Stimulated activated CD4-positive, alpha-beta T cell treated with anti-CD3 and anti-CD28 coated beads, Interleukin-1b, Interleukin-23, amount 100 ng/mL, for 24 hours (primary cell): ENCODE data around the gene PIP5K1B.
"Not testable (repeated sequence)": the region's sequence is repeated elsewhere in the genome, so short reads cannot be mapped to it uniquely, and the experiment has no call there.

Source experiments
- DNase-seq, 4 experiments: peaks; one replicate each; pipeline ENCODE4 v3.0.0-alpha.2; 2020; ENCODE audit warnings: low read depth in 4 of 4, low spot score in 1 of 4

The PIP5K1B gene

DNA sequence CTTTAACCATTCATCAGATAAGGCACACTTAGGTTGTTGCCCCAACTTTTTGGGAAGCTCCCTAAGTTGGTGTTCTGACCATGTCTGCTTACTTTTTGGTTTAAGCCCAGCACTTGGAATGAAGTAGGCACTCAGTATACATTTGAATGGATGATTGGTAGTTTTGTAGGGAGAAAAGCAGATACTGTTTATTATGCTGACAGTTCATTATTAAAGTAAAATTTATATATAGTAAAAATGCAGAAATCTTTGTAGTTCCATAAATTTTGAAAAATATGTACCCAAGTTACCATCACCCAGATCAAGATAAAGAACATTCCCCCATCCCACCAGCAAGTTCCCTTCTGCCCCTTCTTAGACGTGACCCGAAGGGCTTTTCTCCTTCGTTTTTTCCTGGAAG is 273.5 kb downstream of the PIP5K1B start:
- no peak for DNase-seq

DNA sequence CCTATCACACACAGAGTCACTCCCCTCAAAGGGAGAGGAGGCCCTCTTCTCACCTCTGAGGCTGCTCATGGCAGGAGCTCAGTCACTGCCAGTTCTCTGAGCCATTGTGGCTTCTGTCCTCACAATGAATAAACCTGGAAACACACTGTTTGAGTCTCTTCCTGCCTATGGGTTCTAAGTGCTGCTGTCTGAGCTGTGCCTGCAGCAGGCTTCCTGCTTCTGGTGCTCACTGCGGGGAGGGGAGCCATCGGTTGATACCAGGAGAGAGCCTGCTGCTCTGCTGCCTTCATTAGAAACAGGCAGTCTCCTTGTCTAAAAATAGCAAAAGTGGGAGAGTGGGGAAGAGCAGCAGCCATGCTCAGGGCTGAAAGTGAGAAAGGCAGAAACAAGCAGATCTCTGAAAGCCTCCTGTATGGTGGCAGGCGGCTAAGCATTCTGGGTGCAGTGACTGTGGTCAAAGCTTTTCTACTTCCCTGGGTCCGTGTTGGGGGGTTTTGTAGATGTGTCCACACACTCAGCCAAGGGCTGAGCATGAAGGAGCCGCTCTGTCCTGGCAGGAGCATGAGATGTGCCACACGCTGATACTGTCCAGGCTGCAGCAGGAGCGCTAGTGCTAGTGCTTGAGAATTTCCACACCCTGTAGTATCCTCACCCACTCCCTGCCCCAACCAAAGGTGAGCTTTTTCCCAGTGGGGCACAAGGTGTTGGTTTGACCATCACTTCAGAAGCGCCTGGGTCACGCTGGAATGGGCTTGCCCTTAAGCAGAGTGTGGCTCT is 274.7 kb downstream of the PIP5K1B start:
- no peak for DNase-seq

DNA sequence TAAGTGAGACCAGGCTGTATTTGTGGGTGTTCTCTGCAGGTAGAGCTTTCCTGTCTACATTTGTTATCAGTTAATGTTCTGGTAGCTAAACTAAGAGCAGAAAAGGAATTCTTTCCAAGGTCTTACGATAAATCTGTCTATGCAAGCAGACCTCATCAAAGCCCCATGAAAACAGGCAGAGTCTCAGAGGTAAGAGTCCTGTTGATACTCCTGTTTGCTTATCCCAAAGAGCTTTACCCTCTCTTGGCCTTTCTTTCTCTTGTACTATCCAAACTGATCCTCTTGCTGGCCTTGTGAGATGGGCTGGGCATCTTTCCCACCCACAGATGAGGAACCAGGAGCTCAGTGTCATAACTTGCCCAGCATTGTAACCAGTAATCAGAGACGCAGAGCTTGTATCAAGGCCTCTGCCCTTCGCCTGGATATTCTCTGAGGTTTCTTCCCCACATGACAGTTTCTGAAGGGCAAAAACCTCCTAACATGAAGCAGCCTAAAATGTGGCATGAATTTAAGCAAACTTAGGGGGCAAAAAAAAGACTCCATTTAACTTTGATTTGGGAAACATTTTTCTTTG is 275.4 kb downstream of the PIP5K1B start:
- DNase-seq: no peak

DNA sequence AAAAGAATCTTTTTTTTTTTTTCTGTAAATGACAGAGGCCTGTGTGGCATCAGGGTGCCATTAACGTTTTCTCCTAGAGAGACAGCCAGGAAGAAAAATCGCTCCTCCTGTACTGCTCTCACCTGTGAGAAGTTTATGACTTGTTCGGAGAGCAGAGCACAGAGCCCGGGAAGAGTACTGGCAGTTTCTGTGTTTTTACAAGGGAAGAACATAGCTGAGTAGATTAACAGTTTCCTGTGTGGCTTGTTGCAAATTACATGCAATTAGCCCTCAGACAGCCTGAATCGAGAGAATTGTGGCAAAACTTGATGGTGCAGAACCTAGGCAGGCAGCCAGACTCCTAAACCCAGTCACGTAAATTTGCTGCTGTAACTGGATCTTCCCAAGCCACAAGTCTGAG is 276.7 kb downstream of the PIP5K1B start:
- no peak for DNase-seq

DNA sequence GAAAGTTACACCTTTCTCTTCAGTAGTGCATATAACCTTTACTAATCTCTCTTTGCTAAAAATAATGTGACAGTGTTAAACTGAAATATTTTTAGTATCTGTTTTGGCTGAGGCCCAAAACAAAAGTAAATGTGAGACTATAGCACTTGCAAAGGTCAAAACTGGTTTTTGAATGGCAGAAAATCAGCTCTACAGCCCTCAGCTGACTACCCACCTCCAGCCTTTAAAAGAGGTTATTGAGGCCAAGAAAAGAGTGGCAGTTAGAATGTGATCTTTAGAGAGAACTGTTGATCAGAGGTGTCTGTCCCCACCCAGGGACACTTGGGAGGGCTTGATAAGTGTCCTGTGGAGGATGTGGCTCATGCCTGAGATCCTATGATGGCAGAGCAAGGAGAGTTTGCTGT is 278.0 kb downstream of the PIP5K1B start:
- no peak for DNase-seq

DNA sequence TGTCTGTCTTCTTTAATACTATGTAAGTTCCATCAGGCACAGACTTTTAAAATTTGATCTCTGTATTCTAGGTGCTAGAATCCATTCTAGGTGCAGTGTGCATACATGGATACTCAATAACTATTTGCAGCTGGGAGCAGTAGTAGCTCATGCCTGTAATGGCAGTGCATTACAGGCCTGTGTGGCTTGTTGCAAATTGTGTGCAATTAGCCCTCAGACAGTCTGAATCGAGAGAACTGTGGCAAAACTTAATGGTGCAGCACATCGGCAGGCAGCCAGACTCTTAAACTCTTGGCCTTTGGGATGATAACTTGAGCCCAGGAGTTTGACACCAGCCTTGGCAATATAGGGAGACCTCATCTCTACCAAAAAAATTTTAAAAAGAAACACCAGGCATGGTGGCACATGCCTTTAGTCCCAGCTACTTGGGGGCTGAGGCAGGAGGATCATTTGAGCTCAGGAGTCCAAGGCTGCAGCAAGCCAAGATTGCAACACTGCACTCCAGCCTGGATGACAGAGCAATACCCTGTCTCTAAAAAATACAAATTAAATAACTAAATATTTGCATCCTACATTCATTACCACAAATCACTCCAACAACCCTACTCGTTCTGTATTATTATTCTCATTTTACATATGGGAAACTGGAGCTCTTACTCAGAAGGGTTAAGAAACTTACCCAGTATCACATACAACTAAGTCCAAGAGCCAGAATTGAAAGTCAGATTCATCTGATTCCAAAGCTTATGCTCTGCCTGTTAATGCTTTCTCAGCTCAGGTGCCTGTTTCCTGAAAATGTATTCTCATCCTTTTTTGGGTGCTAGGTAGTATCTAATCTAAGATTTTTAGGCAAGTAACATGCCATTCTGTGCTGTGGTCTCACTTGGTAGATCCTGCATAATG is 278.7 kb downstream of the PIP5K1B start:
- no peak for DNase-seq

DNA sequence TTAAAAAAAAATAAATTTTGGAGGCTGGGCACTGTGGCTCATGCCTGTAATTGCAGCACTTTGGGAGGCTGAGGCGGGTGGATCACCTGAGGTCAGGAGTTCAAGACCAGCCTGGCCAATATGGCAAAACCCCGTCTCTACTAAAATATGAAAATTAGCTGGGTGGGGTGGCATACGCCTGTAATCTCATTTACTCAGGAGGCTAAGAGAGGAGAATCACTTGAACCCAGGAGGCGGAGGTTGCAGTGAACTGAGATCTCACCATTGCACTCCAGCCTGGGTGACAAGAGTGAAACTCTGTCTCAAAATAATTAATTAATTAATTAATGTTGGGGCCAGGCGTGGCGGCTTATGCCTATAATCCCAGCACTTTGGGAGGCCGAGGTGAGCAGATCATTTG is 281.9 kb downstream of the PIP5K1B start:
- not testable (repeated sequence) for DNase-seq

DNA sequence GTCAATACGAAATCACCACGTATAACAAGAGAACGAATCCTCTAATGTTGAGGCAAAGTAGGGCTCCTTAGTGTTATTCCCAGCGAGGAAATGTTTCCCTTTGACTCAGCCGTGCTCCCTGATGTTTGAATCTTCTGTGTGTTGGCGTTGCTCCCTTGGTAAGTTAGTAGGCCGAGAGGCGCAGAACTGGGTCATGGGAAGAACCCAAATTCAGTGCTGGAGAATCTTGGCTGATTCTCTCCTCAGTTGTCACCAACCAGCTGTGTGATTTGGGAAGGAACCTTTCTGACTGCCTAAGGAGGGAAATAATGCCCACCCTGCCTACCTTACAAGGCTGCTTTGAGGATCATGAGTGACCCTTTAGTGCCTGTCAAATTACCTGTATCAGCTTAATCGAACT is 286.4 kb downstream of the PIP5K1B start:
- no peak for DNase-seq

DNA sequence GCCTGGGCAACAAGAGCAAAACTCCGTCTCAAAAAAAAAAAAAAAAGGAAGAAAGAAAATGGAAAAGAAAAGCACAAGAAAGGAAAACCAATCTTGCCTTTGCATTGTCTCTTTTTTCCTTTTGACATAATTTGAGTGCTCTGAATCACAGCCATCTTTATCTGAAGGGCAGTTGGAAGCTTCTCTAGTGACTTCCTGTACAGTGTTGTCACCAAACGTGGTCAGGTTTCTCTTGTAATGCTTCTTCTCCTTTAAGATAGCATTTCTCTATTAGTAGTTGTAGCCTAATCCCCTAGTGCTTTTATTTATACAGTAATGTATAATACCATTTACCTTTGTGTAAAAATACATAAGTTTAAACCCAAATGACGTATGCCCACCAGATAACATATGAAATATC is 290.7 kb downstream of the PIP5K1B start:
- no peak for DNase-seq

DNA sequence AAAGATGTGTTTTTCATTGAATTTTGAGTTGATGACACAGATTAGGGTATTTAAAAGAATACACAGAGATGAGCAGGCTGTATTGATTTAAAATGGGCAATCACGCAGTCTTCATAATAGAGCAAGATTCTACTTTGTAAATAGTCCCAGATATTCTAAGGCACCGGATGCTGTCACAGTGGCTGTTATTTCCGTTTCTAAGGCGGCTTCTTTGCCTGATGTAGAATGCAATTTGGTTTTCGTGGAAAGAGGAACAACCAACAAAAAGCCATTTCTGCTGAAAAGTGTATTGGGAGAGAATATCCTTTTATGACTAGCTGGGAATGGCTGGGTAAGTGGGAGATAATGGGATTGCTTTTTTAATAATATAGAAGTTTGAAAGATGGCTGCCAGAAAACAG is 291.4 kb downstream of the PIP5K1B start:
- no peak for DNase-seq

DNA sequence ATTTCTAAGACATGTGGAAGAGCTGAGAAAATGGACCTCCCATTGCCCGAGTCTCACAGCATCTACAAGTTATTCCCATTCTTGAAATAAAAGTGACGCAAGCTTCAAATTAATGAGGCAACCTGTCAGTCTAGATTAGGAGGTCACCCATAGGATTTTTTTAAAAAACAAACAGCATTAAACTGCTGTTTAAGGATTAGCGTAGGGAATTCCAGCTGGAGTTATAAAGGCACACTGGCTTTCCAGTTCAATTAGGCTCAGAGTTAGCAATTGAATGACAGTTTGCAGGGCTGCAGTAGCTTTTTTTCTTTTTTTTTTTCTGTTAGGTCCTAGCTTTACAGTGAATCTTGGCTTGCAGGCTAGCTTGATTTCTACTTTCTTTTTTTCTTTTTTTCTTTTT is 292.6 kb downstream of the PIP5K1B start:
- no peak for DNase-seq

DNA sequence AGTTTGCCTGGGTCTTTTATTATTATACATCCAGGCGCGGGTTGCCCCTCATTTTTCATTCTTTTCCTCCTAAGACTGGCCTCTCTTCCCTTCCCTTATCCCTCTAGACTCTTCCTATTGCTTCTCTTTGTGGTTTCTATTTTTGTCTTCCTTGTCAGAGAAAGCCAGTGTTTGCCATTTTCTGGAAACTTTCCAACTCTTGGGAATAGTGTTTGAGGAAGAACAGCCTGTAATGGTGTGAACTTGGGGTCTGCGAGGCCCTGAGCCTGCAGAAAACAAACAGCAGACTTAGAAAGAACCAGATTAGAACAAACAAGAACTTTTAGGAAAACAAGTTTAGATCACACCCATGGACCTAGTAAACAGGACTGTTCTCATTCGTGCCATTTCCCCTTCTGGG is 293.3 kb downstream of the PIP5K1B start:
- DNase-seq: no peak

DNA sequence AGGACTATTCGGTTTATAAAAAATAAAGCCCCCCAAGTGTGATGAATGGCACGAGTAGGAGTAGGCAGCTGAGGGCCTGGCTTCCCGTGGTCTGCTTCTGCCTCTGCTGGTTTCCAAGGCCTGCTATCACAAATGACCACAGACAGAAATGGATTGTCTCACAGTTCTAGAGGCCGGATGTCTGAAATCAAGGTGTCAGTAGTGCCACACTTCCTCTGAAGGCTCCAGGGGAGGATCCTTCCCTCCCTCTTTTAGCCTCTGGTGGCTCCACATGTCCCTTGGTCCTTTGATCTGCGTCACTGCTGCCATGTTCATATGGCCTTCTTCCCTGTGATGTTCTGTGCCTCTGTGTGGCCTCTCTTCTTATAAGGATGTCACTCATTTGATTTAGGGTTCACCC is 293.8 kb downstream of the PIP5K1B start:
- no peak for DNase-seq

DNA sequence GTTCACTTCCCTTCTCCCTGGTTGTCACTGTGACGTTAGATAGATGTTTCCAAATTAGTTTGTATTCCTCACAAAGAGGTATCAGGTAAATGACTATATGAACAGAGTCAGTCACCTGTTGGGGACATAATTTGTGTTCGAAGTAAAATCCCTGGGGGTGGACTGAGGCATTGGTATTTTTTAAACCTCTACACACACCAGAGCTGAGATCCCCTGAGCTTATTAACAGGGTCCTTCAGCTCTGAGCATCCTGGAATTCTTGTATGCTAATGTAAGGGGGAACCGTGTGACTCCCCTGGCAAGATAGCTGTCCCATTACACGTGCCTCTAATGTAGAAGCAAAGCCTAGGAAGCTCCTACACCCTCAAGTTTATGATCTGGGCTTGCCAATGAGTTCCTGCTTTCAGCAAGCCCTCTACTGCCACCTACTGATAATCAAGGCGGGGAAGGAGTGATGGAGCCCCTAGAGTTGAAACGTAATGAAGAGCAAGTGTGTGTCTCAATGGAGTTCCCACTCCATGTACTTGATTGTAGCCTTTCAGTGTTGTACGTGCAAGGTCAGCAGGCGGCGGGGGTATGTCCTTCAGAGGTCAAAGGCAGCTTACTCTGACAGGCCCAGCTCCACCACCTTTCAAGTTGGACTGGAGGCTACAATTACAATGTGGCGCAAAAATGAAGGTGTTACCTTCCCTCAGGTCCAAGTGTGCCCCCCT is 294.5 kb downstream of the PIP5K1B start:
- peak; percentile 28 to 54 (median 36) for DNase-seq

DNA sequence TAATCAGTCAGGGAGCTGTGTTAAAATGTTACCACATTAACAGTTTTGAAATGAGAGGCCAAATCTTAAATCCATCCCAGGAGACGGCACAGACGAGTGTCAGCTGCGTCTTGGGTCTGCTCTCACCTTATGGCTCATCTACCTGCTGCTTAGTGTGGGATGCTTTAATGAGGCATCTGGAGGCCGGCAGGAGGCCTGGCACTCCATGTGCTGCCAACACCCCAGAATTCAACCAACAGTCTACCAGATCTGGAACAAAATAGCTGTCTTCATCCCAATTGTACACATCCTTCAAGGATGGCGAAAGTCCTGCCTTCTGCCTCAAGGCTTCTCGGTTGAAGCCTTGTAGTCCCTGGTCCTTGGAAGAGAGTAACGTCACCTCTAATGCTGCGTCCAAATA is 296.9 kb downstream of the PIP5K1B start:
- DNase-seq: no peak

DNA sequence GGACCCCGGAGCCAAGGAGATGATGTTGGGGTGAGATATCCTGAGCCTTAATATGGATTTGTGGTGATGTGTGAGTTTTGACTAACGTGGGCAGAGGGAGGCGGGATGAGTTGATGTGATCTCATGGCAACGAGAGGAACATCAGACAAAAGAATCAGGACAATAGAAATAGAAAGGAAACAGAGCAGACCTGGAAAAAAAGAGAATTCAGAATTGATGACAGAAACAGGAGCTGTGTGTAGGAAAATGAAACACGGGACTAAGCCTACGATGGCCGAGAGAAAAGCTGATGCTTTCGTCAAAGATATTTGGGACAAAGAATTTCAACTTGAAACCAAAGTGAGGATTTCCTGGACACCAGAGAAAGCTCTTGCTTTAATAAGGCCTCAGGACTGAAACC is 298.0 kb downstream of the PIP5K1B start:
- no peak for DNase-seq

DNA sequence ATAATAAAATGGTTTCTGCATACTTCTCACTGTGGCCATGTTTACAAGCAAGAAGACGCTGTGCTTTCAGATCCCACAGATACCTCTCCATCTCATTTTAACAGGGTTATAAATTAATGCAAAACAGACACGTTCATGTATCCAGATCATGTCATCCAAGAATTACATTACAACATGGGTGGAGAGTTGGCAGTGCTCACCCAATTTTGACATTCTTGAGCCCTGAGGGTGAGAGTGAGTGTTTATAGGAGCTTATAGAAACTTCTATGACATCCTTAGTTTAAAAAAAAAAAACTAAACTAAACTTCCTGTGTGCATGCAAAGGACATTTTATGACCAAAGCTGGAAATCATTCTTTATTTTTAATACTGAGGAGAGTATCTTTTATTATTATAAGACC is 299.8 kb downstream of the PIP5K1B start:
- no peak for DNase-seq

DNA sequence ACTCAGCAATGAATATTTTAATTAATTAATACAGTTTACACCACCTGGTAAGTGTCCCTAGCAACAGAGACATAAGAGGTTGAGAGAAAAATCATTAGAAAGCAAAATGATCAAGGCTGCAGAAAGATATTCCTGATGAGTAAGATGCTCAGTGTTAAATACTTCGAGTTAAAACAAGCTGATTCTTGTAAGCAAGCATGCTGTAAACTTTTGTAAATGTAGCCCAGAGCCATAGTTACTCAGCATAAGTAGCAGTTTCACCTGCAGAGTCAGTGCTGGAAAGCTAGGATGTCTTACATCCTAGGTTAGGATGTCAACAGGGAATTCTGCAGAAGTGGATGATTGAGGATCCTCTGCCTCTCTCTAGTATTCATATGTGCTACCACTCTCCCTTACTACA is 304.7 kb downstream of the PIP5K1B start:
- DNase-seq: no peak

DNA sequence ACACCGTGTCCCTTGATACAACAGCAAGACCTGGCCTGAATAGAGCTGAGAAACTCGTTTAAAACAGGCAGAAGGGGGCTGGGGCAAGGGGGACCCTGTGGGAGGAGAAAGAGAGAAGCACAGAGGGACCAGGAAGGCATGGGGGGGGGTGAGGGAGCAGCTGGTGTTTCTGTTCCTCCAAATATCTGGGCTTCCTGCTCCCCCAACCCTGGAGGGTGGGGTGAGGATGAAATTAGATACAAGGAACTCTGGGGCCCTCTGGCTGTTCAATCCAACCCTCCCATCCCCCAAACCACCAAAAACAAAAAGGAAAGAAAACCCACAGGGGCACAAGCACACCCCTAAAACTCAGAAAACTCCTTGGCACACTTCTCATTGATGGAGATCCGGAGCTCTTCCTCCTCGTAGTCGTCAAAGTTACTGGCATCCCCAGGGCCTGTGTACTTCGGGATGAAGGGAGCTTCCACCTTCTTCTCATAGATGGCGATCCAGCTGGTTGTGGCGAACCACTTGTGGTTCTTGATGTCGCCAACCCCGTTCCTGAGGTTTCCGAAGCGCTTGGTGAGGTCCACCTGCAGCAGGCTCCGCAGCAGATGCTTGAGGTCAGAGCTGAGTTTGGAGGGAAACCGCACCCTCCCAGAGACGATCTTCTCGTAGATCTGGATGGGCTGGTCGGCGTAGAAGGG is 307.8 kb downstream of the PIP5K1B start:
- no peak for DNase-seq

DNA sequence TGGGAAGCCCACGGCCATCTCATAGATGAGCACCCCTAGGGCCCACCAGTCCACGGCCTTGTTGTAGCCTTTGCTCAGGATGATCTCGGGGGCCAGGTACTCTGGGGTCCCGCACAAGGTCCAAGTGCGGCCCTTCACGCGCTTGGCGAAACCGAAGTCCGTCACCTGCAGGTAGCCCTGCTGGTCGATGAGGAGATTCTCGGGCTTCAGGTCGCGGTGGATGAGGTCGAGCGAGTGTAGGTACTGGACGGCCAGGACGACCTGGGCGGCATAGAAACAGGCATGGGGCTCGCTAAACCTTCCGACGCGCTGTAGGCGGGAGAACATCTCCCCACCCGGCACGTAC is 308.3 kb downstream of the PIP5K1B start:
- DNase-seq: no peak

DNA sequence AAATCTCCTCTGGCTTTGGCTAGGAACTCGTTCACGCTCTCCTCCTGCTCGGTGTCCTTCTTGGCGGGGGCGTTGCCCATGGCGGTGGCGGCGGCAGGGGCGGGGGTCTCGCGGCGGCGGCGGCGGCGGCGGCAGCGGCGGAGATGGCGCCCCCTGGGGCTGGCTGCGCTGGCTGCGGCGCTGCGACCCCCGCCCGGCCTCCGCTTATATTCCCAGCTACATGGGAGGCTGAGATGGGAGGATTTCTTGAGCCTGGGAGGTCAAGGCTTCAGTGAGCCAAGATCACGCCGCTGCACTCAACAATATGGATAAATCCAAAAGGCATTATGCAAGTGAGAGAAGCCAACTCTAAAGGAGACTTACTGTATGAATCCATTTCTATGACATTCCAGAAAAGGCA is 309.0 kb downstream of the PIP5K1B start, which contains the start of gene PRKACG:
Gene PRKACG, minus strand, starts transcription at position 101 of the 400 bp plus-strand sequence. Its CDS starts 21 bp downstream, at position 80.
- DNase-seq: no peak
